HG02943 (cell line): ENCODE results near the gene FILIP1L.

Experiments used
- ATAC-seq: cut with Tn5 transposase; IDR thresholded peaks from one replicate; pipeline ENCODE4 v1.9.1; 2021; ENCODE audit warnings: mild to moderate bottlenecking, low read depth, moderate library complexity; ENCODE audit not compliant: unreplicated experiment

FILIP1L gene

GRCh38 chr3:99934975-99935797 lies 179.1 kb downstream of the FILIP1L start:
- no peak for ATAC-seq

GRCh38 chr3:99933971-99934750 lies 180.1 kb downstream of the FILIP1L start:
- ATAC-seq: no peak

- no peak for ATAC-seq
These were observed 183.2 kb downstream of the FILIP1L start for GRCh38 chr3:99931059-99931458.

- ATAC-seq: no peak
These were observed 184.6 kb downstream of the FILIP1L start for GRCh38 chr3:99929745-99930139.

GRCh38 chr3:99928771-99929744 lies 185.2 kb downstream of the FILIP1L start:
- ATAC-seq: no peak

- ATAC-seq: no peak
These were observed 186.4 kb downstream of the FILIP1L start for GRCh38 chr3:99927671-99928457.

GRCh38 chr3:99925584-99926230 lies 188.6 kb downstream of the FILIP1L start:
- no peak for ATAC-seq

GRCh38 chr3:99923873-99924272 lies 190.4 kb downstream of the FILIP1L start:
- ATAC-seq: no peak

GRCh38 chr3:99921986-99922385 lies 192.3 kb downstream of the FILIP1L start:
- ATAC-seq: no peak

- ATAC-seq: no peak
These were observed 193.0 kb downstream of the FILIP1L start for GRCh38 chr3:99921377-99921695.

- no peak for ATAC-seq
These were observed 193.6 kb downstream of the FILIP1L start for GRCh38 chr3:99920481-99921376.

- ATAC-seq: no peak
These were observed 194.6 kb downstream of the FILIP1L start for GRCh38 chr3:99919694-99920093.

GRCh38 chr3:99918715-99919114 lies 195.6 kb downstream of the FILIP1L start:
- ATAC-seq: no peak

GRCh38 chr3:99915906-99916432 lies 198.3 kb downstream of the FILIP1L start:
- no peak for ATAC-seq

- ATAC-seq: no peak
These were observed 202.9 kb downstream of the FILIP1L start for GRCh38 chr3:99911433-99911832.

GRCh38 chr3:99910752-99911290 lies 203.5 kb downstream of the FILIP1L start:
- no peak for ATAC-seq

GRCh38 chr3:99909714-99910495 lies 204.4 kb downstream of the FILIP1L start:
- ATAC-seq: no peak
